HG03520 (cell line): ENCODE results near the gene SERPINA12.

ENCODE experiments used
- ATAC-seq: cut with Tn5 transposase; IDR thresholded peaks from one replicate; pipeline ENCODE4 v1.9.1; 2021; ENCODE audit warnings: mild to moderate bottlenecking, moderate library complexity; ENCODE audit not compliant: unreplicated experiment

SERPINA12 gene

DNA sequence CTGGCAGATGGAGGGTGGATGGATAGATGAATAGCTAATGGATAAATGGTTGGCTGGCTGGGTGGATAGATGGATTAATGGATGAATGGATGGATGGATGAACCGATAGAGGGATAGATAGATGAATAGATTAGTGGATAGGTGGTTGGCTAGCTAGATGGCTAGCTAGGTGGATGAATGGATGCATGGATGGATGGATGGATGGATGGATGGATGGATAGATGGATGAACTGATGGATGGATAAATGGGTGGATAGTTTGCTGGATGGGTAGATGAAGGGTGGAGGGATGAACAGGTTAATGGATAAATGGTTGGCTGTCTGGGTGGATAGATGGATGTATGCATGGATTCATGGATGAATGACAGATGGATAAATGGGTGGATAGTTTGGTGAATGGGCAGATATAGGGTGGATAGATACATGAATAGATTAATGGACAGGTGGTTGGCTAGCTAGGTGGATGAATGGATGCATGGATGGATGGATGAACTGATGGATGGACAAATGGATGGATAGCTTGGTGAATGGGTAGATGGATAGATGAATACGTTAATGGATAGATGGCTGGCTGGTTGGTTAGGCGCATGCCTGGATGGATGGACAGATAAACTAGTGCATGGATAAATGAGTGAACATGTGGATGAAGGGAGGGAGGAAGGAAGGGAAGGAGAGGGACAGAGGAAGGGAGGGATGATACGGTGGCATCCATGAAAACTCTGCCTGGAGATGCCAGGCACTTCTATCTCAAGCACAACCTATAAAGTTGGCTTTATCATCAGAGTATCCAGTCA lies 41.3 kb downstream of the SERPINA12 start:
- ATAC-seq: no peak

DNA sequence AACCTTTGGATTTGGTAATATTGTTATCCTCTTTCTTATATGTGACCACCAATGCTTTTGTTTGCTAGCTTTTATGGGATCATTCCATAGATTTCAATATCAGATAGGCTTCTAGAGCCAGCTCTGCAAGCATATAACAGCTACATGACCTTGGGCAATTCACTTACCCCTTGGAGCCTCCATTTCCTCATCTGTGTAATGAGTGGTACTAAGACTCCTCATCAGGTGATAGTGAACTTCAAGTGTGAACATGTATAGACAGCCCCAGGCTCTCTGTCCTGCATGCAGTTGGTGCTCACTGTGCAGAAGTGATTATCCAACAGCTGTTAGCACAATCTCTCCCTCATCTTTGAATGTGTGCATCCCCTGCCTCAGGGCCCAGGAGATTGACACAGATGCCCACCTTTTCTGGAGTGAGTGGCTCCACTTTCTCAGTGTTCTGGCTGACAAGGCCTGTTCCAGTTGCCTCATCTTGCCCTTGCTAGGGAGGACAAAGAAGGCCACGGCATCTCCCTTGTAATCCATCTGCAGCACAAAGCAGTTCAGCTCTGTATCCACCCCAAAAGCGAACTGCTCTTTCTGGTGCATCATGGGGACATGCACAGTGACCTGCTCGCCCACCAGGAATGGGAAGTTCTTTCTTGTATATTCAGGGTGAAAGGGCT lies 42.4 kb downstream of the SERPINA12 start:
- no peak for ATAC-seq

DNA sequence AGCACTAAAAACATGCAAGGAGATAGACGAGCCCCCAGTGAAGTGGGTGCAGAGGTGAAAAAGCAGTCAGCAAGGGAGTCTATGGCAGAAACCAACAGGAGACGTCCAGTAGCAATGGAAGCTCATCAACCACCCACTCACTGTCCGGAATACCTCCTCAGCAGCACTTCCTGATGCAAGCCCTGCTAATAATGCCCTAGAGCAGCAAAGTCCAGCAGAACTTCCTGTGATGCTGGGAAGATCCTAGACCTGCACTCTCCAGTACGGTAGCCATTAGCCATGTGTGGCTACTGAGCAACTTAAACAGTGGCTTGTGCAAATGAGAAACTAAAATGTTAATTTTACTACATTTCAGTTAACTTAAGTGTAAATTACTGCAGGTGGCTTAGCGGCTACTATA lies 44.2 kb downstream of the SERPINA12 start:
- no peak for ATAC-seq

DNA sequence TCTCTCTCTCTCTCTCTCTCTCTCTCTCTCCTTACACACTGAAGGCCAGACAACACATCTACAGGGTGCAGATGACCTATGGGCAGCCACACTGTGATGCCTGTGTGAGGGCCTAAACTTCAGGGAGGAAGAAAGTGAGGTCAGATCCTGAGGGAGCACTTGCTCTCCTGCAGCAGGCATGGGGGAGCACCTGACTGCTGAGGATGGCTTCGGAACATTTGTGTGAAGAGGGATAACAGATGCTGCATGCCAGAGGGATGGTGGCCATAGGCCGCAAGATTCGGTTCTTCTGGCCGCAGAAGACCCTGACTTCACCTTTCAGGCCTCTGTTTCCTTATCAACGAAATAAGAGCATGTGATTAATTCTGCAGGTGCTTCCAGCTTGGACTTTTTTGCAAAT lies 45.0 kb downstream of the SERPINA12 start:
- ATAC-seq: no peak

DNA sequence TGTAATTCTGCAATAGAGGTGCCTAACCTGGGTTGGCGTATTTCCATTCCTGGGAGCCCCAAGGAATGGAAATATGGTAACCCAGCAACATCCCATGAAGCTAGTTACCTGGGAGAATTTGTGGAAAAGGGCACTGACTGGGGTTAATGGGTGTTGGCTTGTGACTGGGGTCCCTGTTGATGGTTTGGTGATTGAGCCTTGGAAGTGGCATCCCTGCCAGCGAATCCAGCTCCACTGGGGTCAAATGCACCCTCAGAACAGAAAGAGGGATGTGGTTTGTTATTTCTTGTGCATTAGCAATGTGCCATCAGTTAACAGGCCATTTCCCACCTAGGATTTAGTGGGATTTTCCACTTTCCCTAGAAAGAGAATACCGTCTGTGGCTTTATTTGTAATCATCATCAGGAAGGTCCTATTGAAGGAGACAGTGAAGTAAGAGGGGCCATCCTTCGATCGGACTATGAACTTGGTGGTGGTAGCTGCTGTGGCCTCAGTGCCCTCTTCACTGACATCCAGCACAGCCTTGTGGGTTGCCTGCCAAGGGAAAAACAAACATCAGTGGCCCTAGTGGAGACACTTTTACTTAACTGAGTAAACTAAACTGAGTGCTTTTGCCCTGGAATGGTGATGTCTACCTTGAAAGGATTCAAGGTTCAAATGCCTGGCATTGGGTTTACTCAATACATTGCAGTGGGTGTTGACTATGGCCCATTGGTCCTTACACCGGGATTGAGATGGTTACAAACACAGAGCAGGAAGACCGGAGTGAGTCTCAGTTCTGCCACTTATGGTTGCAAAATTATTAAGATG lies 46.3 kb downstream of the SERPINA12 start:
- ATAC-seq: no peak

DNA sequence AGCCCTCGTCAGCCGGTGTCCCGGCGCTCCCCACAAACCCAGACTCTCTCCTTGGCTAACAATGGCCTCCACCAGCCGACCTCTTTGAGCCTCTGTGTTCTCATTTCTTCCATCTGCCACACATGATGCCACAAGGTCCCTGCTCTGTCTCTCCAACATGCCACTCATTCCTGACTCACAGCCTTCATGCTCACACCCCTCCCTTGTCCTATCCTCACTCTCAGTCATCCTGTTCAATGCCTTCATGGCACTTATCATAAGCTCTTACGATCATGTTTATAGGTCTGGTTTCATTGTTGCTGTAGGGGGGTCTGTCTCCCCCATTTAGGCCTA lies 47.1 kb downstream of the SERPINA12 start:
- ATAC-seq: no peak

DNA sequence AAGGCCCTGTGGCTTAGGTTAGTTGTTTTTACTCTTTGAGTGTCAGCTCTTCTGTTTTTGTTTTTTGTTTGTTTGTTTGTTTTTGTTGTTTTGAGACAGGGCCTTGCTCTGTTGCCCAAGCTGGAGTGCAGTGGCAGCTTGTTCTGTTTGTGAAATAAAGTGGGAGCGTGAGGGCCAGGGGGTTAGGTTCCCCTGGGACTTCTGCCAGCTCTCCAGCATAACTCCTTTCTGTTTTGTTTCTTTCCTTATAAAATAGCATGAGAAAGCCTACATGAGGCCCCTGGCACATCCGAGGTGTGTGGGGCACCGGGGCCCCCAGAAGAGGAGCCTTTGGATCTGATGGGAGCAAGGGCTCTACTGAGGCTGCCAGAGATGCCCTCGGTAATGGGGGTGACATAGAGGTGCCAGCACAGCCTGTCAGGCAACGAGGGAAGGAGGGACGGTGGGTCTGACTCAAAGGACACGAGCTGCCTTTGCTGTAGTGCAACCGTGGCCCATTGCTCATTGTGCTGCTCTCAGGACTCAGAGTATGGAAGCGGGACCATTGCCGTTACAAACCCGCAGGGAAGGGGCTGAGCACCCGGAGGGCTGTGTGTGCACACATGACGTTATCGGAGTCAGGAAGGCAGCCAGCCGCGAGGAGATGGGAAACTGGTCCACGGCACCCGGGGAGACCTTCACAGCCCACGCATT lies 47.6 kb downstream of the SERPINA12 start:
- no peak for ATAC-seq

DNA sequence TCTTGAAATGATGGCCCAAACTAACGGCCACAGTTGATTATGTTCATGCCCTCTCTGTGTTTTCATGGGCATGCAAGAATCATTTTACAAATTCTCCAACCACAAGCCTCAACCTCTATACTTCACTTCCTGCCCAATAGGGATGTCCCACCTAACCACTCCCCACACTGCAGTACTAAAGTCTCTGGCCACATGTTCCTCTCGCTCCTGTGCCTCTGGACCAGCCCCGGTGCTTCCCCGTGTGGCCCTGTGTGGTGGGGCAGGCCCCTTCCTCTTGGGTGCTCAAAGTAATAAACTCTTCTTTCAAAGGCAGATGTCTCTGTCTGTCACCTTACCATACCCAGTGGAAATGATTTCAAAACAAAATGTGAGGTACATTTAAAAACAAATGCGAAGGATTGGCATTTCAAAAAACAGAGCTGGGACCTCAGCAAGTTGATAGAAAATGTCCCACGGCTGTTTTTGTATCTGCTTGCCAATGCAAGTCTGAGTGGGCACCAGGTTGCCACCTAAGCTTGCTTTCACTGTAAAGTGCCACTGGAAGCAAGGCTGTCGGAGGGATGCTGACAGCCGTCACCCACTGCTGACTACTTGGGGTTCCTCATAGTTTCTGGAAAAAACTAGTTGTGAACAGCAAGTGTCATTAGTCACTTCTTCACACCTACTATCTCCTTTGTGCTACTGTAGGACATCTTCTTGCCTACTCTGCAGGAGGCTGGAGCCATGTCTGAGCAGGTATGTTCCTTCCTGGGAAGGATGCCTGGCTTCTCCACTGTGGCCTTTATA lies 48.4 kb downstream of the SERPINA12 start:
- ATAC-seq: no peak

DNA sequence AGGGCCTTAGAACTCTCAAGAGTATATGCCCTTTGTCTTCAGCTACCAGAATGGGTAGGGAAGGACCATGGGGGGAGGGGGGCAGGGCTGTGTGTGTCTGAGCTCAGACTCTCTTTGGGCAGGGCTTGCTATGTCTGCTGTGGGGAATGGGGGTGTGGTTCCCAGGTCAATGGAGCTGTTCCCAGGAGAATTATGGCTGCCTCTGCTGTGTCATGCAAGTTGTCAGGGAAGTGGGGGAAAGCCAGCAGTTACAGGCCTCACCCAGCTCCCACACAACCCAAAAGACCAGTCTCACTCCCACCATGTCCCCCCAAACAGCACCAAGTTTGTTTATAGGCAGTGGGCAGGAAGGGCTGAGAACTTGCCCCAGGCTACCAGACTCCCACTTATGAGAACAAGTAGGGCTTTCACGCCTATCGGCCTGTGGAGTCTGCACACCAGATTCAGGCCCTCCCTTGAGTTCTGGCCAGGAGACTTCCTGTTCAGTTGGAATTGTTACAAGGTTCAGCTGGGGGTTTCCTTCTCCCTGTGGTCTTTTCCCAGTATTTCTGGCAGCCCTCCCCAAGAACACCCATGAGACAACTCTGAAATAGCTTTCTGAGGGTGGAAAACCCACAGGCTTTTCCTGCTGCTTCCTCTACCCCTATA lies 50.6 kb downstream of the SERPINA12 start:
- ATAC-seq: no peak

DNA sequence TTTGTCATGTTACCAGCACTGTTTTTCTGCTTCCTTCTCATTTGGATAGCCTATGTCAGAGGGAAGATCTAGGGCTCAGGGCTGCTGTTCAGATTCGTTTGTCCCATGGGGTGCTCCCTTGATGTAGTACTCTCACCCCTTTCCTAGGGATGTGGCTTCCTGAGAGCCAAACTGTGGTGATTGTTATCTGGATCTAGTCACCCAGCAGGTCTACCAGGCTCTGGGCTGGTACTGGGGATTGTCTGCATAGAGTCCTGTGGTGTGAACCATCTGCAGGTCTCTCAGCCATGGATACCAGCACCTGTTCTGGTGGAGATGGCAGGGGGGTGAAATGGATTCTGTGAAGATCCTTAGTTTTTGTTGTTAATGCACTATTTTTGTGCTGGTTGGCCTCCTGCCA lies 51.2 kb downstream of the SERPINA12 start:
- ATAC-seq: no peak

DNA sequence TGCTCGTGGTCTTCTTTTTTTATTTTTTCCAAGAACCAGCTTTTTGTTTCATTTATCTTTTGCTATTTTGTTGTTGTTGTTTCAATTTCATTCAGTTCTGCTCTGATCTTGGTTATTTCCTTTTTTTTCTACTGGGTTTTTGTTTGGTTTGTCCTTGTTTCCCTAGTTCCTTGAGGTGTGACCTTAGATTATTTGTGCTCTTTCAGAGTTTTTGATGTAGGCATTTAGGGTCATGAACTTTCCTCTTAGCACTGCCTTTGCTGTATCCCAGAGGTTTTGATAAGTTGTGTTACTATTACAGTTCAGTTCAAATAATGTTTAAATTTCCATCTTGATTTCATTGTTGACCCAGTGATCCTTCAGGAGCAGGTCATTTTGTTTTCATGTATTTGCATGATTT lies 53.3 kb downstream of the SERPINA12 start:
- ATAC-seq: no peak

DNA sequence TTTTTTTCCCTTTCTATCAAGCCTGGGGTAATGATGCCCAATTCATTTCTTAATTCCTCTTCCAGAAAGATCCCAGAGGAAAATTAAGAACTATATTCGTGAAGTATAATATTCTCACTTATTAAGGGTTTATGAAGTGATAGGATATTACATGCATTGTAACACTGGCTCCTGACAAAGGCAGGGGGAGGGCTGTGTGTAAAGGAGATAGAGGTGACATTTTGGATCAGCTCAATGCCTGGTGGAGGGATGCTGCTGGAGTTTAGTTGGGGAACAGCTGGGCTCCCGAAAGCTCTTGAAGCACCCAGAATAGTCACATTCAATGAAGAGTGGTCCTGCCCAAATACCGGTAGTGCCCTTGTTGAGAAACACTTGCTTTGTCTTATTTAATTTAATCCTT lies 57.4 kb downstream of the SERPINA12 start:
- no peak for ATAC-seq

DNA sequence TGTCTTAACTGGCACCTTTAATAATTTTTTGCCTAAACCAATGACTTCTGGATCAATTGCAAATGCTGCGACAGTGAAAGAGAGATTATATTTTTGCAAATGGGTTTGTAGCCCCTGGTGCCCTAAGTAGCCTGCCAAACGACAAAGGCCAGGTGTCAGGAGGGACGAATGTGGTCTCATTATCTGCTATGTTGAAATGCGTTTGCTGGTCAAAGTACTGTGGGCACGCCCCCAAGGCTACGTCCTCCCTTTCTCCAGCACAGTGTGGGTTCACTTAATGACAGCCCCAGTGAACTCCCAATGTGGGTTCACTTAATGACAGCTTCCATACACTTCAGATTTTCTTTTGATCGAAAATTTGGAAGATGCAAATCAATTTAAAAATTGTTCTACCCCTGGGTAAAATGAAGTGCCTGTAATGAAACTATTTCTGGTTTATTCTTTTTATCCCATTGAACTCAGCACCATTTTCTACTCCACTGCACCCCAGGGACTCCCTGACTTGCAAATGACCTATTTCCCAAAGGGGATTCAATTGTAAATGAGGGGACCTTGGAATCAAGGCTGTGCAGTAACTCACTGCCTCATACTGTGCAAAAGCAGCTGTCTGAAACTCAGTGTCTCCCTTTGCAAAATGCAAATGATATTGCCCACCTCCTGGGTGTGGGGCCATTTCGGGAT lies 58.0 kb downstream of the SERPINA12 start:
- no peak for ATAC-seq

DNA sequence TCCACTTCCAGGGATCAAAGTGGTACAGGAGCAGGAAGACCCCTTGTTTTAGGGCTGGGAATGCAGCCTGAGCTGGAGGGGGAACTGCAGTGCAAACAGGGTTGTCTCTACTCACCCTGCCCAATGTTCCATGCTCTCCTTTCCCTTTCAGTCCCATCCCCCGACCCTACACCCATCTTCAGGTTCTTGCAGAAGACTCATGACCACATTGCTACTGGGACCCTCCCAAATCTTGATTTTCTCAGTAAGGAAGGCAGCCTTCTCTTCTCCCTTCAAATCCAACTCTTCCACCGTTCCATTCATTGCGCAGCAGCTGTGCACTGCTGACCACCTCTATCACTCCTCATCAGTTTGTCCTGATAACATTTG lies 58.6 kb downstream of the SERPINA12 start:
- no peak for ATAC-seq

DNA sequence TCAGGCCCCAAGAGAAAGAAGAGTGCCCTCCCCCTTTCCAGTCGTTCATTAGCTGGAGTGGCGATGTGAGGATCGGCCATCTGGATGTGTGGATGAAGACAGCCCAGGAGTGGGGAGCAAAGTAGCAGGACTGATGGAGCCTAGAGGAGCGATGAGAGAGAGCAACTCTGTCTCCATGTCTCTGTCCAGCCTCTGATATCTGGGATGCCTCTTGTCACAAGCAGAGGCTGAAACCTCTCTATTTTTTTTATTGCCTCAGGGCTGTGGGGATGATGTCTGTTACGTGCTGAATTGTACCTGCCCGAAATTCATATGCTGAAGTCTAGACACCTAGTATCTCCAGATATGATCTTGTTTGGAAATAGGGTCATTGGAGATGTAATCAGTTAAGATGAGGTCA lies 59.3 kb downstream of the SERPINA12 start:
- no peak for ATAC-seq

DNA sequence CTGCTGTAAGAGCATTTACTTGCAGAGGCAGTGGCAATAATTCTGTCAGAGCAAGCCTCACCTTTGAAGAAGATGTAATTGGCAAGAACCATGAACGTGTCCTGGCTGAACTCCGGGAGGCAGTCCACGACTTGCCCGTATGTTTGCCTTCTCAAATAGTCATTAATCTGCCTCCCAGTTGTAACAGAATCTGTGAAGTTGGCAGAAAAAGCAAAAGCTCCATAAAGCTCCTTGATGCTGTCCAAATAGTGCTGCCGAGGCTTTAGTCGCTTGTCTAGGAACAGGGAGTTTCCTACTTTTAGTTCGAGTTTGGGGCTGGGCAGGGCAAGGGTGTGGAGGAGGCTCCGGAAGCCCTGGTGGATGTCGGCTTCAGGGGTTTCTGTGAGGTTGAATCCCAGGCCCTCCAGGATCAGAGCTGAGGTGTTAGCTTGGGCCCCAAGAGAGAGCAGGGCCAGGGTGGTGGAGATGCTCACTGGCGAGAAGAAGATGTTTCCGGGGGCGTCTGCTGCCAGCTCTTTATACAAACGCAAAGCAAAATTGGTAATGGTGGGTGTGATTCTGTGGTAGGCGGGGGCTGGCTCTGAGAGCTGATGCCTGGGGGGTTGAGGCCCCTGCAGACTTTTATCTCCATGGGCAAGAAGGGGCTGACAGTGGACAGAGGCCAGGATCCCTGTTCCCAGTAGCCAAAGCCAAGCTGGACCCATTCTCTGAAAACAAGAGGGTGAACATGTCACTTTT lies 61.0 kb downstream of the SERPINA12 start:
- no peak for ATAC-seq

DNA sequence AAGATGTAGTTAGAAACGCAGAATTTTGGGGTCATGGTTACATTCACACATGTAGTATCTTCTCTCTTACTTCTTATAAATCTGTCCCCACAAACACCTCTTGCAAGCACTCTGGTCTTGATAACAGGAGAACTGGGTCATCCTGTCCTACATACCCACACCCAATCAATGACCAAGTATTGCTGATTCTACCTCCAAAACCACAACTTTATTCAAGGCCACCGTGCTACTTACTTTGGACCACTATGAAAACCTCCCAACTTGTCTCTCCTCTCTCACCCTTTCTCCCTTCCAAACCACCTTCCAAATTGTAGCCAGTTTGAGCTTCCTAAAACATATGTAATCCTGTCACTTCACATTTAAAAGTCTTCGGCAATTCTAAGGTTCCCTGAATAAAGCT lies 62.1 kb downstream of the SERPINA12 start:
- ATAC-seq: no peak

DNA sequence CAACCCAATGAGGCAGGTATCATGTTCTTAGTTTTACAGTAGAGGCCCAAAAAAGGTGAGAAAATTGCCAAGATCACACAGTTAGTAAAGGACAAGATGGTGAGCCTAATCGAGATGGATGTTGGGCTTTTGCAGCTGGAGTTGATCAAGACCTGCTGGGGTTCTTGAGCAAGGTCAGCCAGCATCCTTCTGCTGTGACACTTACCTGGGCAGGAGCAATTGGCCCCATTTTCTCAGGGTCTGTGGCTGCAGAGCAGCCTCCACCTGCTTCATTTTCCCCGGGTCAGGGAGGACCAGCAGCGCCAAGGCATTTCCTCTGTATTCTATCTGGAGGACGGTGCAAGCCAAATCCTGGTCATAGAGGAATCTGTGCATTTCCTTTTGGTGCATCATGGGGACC lies 63.1 kb downstream of the SERPINA12 start:
- no peak for ATAC-seq

DNA sequence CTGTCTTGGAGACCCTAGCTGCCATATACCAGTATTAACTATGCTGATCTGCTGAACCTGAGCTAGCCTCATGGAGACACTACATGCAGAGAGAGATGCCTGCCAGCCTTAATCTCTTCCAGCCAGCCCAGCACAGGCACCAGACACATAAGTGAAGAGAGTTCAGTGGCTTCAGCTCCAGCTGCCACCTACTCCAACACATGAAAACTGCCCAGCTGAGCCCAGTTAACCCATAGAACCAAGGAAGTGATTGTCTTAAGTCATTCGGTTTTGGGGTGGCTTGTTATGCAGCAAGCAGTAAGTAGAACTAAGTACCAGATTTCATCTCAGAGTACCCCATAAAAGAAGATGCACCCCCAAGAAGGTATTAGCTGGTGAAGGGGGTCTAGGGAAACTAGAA lies 64.3 kb downstream of the SERPINA12 start:
- no peak for ATAC-seq
